NCI-H2227 treated with DMSO at 0.1 percent for 48 hours (cell line): Measurements from ENCODE around the gene NOM1.
"Not testable (repeated sequence)": the region's sequence is repeated elsewhere in the genome, so short reads cannot be mapped to it uniquely, and the experiment has no call there.

Source experiments
- DNase-seq: peaks from one replicate; lab custom pipeline; 2025; lab: John Stamatoyannopoulos, UW

The NOM1 gene

GRCh38 chr7:156941393-156942182 lies 7.9 kb upstream of the NOM1 start:
- no peak for DNase-seq

GRCh38 chr7:156942708-156943090 lies 6.8 kb upstream of the NOM1 start:
- DNase-seq = no peak

GRCh38 chr7:156943091-156944041 lies 6.1 kb upstream of the NOM1 start:
- DNase-seq = no peak

- DNase-seq = no peak
Observed at GRCh38 chr7:156944876-156945275, 4.6 kb upstream of the NOM1 start.

- DNase-seq = no peak
Observed at GRCh38 chr7:156947120-156947843, 2.2 kb upstream of the NOM1 start.

- no peak for DNase-seq
Observed at GRCh38 chr7:156948361-156948760, 1.2 kb upstream of the NOM1 start.

- DNase-seq = no peak
Observed at GRCh38 chr7:156950381-156950858, 908 bp downstream of the NOM1 start.

- DNase-seq = not testable (repeated sequence)
Observed at GRCh38 chr7:156953215-156953614, 3.7 kb downstream of the NOM1 start.

- DNase-seq = no peak
Observed at GRCh38 chr7:156954941-156955340, 5.4 kb downstream of the NOM1 start.

- DNase-seq = no peak
Observed at GRCh38 chr7:156956727-156957126, 7.2 kb downstream of the NOM1 start.

GRCh38 chr7:156962145-156962544 lies 12.6 kb downstream of the NOM1 start:
- DNase-seq = no peak

GRCh38 chr7:156962897-156963296 lies 13.4 kb downstream of the NOM1 start:
- no peak for DNase-seq

GRCh38 chr7:156963472-156963871 lies 14.0 kb downstream of the NOM1 start:
- DNase-seq = no peak

GRCh38 chr7:156964971-156965370 lies 15.5 kb downstream of the NOM1 start:
- DNase-seq = no peak

GRCh38 chr7:156966387-156966786 lies 16.9 kb downstream of the NOM1 start:
- DNase-seq = no peak

GRCh38 chr7:156968183-156968582 lies 18.7 kb downstream of the NOM1 start:
- no peak for DNase-seq

- DNase-seq = no peak
Observed at GRCh38 chr7:156969972-156970420, 20.5 kb downstream of the NOM1 start.

- DNase-seq = no peak
Observed at GRCh38 chr7:156975620-156976019, 26.1 kb downstream of the NOM1 start.

- no peak for DNase-seq
Observed at GRCh38 chr7:156979007-156979606, 29.6 kb downstream of the NOM1 start.

GRCh38 chr7:156979711-156980110 lies 30.2 kb downstream of the NOM1 start:
- no peak for DNase-seq

GRCh38 chr7:156984174-156984891 lies 34.8 kb downstream of the NOM1 start:
- DNase-seq = no peak
